ENCODE data around the gene RCL1. TPM values are rescaled to one million over a fixed set of nuclear protein-coding genes. Genes with fewer than 3 reads are reported as not detected.

RCL1 gene
- total RNA-seq, 5 donors from 2014 or later (not counting 1 experiment from before 2014, with no cell fraction given) = 22.0 to 38.7 (median 24.2) TPM

- CTCF ChIA-PET = interaction anchor here (0.6 to 1.8 kb wide), 2 partner anchors 15 to 150 kb away, joined by 5 read pairs; no protein-coding TSS in a partner anchor
- H3K9me3 ChIP-seq = no peaks in the 10 kb centered on the region
- DNase-seq (no peak), ATAC-seq (replicated peaks in 1 of 4) (no peak)
- H3K27ac ChIP-seq (ENCODE audit: low read length) = no peak overlapping the region
- no CpG with 5 or more reads among the region's 3 CpGs for WGBS (ENCODE audit: insufficient coverage)
- no peak overlapping the region for H3K4me3 ChIP-seq (ENCODE audit: control insufficient read depth in 1 of 2, extremely low read depth in 1 of 2, low read length in 1 of 2)
- Mint-ChIP-seq H3K36me3 (peaks cover 60% of the 10 kb centered on the region), H3K4me3 (no peak overlapping the region), H3K9me3 (no peaks in the 10 kb centered on the region), H3K4me1 (peaks cover 1 to 19% (median 10%) of the 10 kb centered on the region in 3 donors), H3K27ac (no peak overlapping the region), H3K27me3 (no peaks in the 10 kb centered on the region)
- H3K4me1 ChIP-seq (ENCODE audit: control insufficient read depth in 1 of 2, extremely low read depth in 1 of 2, insufficient read depth in 2 of 2, low read length in 2 of 2) = no peaks in the 10 kb centered on the region
- POLR2A ChIA-PET = interaction anchor here in 1 of 2 donors (0.6 kb wide), 1 partner anchor 20 kb away, joined by 5 read pairs; no protein-coding TSS in a partner anchor
- no peaks in the 10 kb centered on the region for H3K27me3 ChIP-seq (replicated peaks in 1 of 2; ENCODE audit: control insufficient read depth in 2 of 2, extremely low read depth in 1 of 2, insufficient read depth in 2 of 2, low read length in 1 of 2)
- peaks cover 7 to 50% of the 10 kb centered on the region in 2 donors for H3K36me3 ChIP-seq (ENCODE audit: control insufficient read depth in 2 of 2, extremely low read depth in 1 of 2, insufficient read depth in 1 of 2, low read length in 1 of 2)
These were observed 45.4 kb downstream of the RCL1 start for GRCh38 chr9:4838189-4838546.

DNA sequence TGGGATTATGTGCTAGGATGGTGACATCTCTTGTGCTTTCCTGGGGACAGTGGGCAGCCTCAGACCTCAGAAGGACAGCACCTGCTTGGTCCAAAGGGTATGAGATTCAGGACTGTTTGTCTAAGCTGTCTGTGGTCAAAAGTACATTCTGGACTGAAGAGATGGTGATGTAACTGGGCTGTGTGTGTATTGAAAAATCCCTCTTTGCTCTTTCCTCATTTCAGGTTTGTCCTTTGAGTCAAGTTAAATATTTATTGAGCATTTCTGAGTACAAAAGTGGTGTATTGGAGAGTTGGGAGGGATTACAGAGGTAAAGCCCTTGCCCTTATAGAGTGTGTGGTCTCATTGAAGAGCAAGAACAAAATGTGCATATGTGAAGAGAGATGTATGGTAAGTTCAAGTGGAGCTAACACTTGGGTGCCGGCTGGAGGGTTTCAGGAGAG is 46.7 kb downstream of the RCL1 start:
- Histone ChIP-seq H3K9me3 (no peaks in the 10 kb centered on the region), H3K4me1 (ENCODE audit: control insufficient read depth in 1 of 2, extremely low read depth in 1 of 2, insufficient read depth in 2 of 2, low read length in 2 of 2) (no peaks in the 10 kb centered on the region), H3K4me3 (ENCODE audit: control insufficient read depth in 1 of 2, extremely low read depth in 1 of 2, low read length in 1 of 2) (no peak overlapping the region), H3K36me3 (ENCODE audit: control insufficient read depth in 2 of 2, extremely low read depth in 1 of 2, insufficient read depth in 1 of 2, low read length in 1 of 2) (peaks cover 7 to 48% of the 10 kb centered on the region in 2 donors), H3K27ac (ENCODE audit: low read length) (no peak overlapping the region), H3K27me3 (replicated peaks in 1 of 2; ENCODE audit: control insufficient read depth in 2 of 2, extremely low read depth in 1 of 2, insufficient read depth in 2 of 2, low read length in 1 of 2) (no peaks in the 10 kb centered on the region)
- H3K27me3 Mint-ChIP-seq = no peaks in the 10 kb centered on the region
- peaks cover 1 to 19% (median 17%) of the 10 kb centered on the region in 3 donors for H3K4me1 Mint-ChIP-seq
- peaks cover 56% of the 10 kb centered on the region for H3K36me3 Mint-ChIP-seq
- 100% methylated on average over 1 of the region's 1 CpG for WGBS (ENCODE audit: insufficient coverage)
- no peak for DNase-seq
- POLR2A ChIA-PET = no interaction called here
- CTCF ChIA-PET = interaction anchor here in 1 of 2 donors (0.6 kb wide), 2 partner anchors 51 to 354 kb away, joined by 3 to 5 read pairs; no protein-coding TSS in a partner anchor
- H3K9me3 Mint-ChIP-seq = no peaks in the 10 kb centered on the region
- H3K4me3 Mint-ChIP-seq = no peak overlapping the region
- H3K27ac Mint-ChIP-seq = no peak overlapping the region
- no peak for ATAC-seq (replicated peaks in 1 of 4)

DNA sequence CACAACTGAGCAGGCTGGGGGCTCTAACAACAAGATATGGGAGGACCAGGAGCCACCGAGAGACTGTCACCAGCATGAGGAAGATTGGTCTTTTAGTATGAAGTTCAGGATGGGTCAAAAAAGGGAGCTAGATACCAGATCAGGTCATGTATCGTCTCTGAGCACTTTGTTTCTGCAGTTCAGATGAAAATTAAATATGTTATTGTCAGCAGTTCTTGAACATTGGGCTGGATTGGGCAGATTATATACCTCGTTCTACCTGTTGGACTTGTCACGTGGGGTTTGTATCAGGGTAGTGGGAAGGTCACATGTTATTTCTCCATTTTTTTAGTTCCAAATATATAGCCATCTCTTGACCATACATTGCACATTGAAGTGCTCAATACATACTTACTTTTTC is 47.3 kb downstream of the RCL1 start:
- Mint-ChIP-seq H3K4me3 (no peak overlapping the region), H3K27me3 (no peaks in the 10 kb centered on the region), H3K4me1 (peaks cover 1 to 17% (median 14%) of the 10 kb centered on the region in 3 donors), H3K27ac (no peak overlapping the region), H3K36me3 (peaks cover 56% of the 10 kb centered on the region), H3K9me3 (no peaks in the 10 kb centered on the region)
- Histone ChIP-seq H3K4me3 (ENCODE audit: control insufficient read depth in 1 of 2, extremely low read depth in 1 of 2, low read length in 1 of 2) (no peak overlapping the region), H3K27me3 (replicated peaks in 1 of 2; ENCODE audit: control insufficient read depth in 2 of 2, extremely low read depth in 1 of 2, insufficient read depth in 2 of 2, low read length in 1 of 2) (no peaks in the 10 kb centered on the region), H3K4me1 (ENCODE audit: control insufficient read depth in 1 of 2, extremely low read depth in 1 of 2, insufficient read depth in 2 of 2, low read length in 2 of 2) (no peaks in the 10 kb centered on the region), H3K27ac (ENCODE audit: low read length) (no peak overlapping the region), H3K36me3 (ENCODE audit: control insufficient read depth in 2 of 2, extremely low read depth in 1 of 2, insufficient read depth in 1 of 2, low read length in 1 of 2) (peaks cover 9 to 48% of the 10 kb centered on the region in 2 donors), H3K9me3 (no peaks in the 10 kb centered on the region)
- DNase-seq (no peak), ATAC-seq (replicated peaks in 1 of 4) (no peak)
- POLR2A ChIA-PET = no interaction called here
- CTCF ChIA-PET = interaction anchor here in 1 of 2 donors (0.6 kb wide), 1 partner anchor 52 kb away, joined by 5 read pairs; no protein-coding TSS in a partner anchor
- WGBS (ENCODE audit: insufficient coverage) = 94% methylated on average over 2 of the region's 4 CpGs

DNA sequence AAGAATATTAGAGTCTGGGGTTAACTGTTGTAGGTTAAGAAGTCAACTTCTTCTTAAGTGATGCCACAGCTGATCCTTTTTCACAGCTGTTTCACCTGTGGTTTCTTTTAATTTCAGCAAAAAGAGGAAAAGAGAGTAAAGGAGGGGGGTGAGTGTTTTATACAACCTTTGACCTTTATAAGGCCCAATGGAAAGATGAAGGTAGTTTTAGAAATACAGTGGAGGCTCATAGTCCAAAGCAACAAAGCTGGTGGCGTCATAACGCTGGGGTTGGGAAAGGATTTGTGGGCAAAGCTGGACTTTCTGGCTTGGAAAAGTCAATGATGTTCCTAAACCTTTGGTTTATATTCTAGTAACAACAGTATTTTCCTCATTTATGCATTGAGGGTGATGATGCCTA is 49.5 kb downstream of the RCL1 start:
- H3K27ac ChIP-seq (ENCODE audit: low read length) = no peak overlapping the region
- Mint-ChIP-seq H3K36me3 (peaks cover 49% of the 10 kb centered on the region), H3K4me3 (no peak overlapping the region), H3K4me1 (peaks cover 0 to 16% (median 12%) of the 10 kb centered on the region in 3 donors), H3K9me3 (no peaks in the 10 kb centered on the region), H3K27me3 (no peaks in the 10 kb centered on the region), H3K27ac (no peak overlapping the region)
- no peaks in the 10 kb centered on the region for H3K9me3 ChIP-seq
- CTCF ChIA-PET = interaction anchor here in 1 of 2 donors (0.5 kb wide), 1 partner anchor 9 kb away, joined by 3 read pairs; no protein-coding TSS in a partner anchor
- POLR2A ChIA-PET = no interaction called here
- WGBS (ENCODE audit: insufficient coverage) = 100% methylated on average over 1 of the region's 2 CpGs
- peaks cover 9 to 60% of the 10 kb centered on the region in 2 donors for H3K36me3 ChIP-seq (ENCODE audit: control insufficient read depth in 2 of 2, extremely low read depth in 1 of 2, insufficient read depth in 1 of 2, low read length in 1 of 2)
- DNase-seq (no peak), ATAC-seq (replicated peaks in 1 of 4) (no peak)
- no peaks in the 10 kb centered on the region for H3K27me3 ChIP-seq (replicated peaks in 1 of 2; ENCODE audit: control insufficient read depth in 2 of 2, extremely low read depth in 1 of 2, insufficient read depth in 2 of 2, low read length in 1 of 2)
- no peaks in the 10 kb centered on the region for H3K4me1 ChIP-seq (ENCODE audit: control insufficient read depth in 1 of 2, extremely low read depth in 1 of 2, insufficient read depth in 2 of 2, low read length in 2 of 2)
- H3K4me3 ChIP-seq (ENCODE audit: control insufficient read depth in 1 of 2, extremely low read depth in 1 of 2, low read length in 1 of 2) = no peak overlapping the region

GRCh38 chr9:4842734-4843133 is 50.0 kb downstream of the RCL1 start:
- H3K4me3 Mint-ChIP-seq = no peak overlapping the region
- no peak overlapping the region for H3K27ac Mint-ChIP-seq
- no peaks in the 10 kb centered on the region for H3K9me3 Mint-ChIP-seq
- no peaks in the 10 kb centered on the region for H3K27me3 ChIP-seq (replicated peaks in 1 of 2; ENCODE audit: control insufficient read depth in 2 of 2, extremely low read depth in 1 of 2, insufficient read depth in 2 of 2, low read length in 1 of 2)
- peaks cover 0 to 16% (median 12%) of the 10 kb centered on the region in 3 donors for H3K4me1 Mint-ChIP-seq
- peaks cover 9 to 64% of the 10 kb centered on the region in 2 donors for H3K36me3 ChIP-seq (ENCODE audit: control insufficient read depth in 2 of 2, extremely low read depth in 1 of 2, insufficient read depth in 1 of 2, low read length in 1 of 2)
- H3K4me1 ChIP-seq (ENCODE audit: control insufficient read depth in 1 of 2, extremely low read depth in 1 of 2, insufficient read depth in 2 of 2, low read length in 2 of 2) = no peaks in the 10 kb centered on the region
- H3K4me3 ChIP-seq (ENCODE audit: control insufficient read depth in 1 of 2, extremely low read depth in 1 of 2, low read length in 1 of 2) = no peak overlapping the region
- no peaks in the 10 kb centered on the region for H3K27me3 Mint-ChIP-seq
- H3K36me3 Mint-ChIP-seq = peaks cover 49% of the 10 kb centered on the region
- WGBS (ENCODE audit: insufficient coverage) = 92% methylated on average over 3 of the region's 4 CpGs
- ATAC-seq (replicated peaks in 1 of 4) = no peak
- DNase-seq = no peak
- CTCF ChIA-PET = no interaction called here
- POLR2A ChIA-PET = no interaction called here
- H3K27ac ChIP-seq (ENCODE audit: low read length) = no peak overlapping the region
- H3K9me3 ChIP-seq = no peaks in the 10 kb centered on the region

DNA sequence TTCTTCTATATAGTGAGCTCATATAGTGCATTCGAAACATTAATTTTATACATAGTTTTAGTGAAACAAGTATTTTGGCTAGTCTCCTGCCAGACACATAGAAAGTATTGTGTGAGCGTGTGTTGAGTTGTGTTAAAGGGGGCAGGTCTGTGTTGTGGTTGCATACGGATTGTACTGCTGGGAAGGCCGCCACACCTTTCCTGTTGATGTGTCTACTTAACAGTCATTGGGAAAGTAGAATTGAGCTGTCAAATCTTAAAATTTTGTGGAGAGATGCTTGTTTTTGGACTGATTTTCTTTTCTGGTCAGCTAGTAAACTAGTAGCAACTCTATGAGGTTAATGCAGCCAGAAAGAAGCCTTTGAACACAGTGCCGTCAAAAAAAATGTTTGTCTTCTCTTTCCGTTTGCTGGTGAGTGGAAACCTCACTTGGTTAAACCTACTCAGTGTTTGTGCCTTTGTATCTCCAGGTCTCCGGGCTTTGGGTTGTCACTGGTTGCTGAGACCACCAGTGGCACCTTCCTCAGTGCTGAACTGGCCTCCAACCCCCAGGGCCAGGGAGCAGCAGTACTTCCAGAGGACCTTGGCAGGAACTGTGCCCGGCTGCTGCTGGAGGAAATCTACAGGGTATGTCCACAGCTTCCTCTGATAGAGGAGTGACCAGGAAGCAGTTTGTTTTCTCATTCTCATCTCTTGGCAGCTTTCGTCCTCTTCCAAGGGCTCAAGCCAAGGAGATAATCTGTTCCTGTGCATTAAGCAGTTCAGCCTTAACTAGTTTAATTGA is 51.5 kb downstream of the RCL1 start:
- H3K27ac Mint-ChIP-seq = peak overlapping the region in 1 of 2 donors; percentile 3
- ChIA-PET CTCF (interaction anchor here in 1 of 2 donors (0.6 to 1.1 kb wide), 2 partner anchors 81 to 1562 kb away, joined by 3 read pairs; no protein-coding TSS in a partner anchor), POLR2A (no interaction called here)
- Histone ChIP-seq H3K9me3 (no peaks in the 10 kb centered on the region), H3K4me1 (ENCODE audit: control insufficient read depth in 1 of 2, extremely low read depth in 1 of 2, insufficient read depth in 2 of 2, low read length in 2 of 2) (no peaks in the 10 kb centered on the region), H3K27me3 (replicated peaks in 1 of 2; ENCODE audit: control insufficient read depth in 2 of 2, extremely low read depth in 1 of 2, insufficient read depth in 2 of 2, low read length in 1 of 2) (no peaks in the 10 kb centered on the region), H3K36me3 (ENCODE audit: control insufficient read depth in 2 of 2, extremely low read depth in 1 of 2, insufficient read depth in 1 of 2, low read length in 1 of 2) (peaks cover 9 to 68% of the 10 kb centered on the region in 2 donors), H3K4me3 (ENCODE audit: control insufficient read depth in 1 of 2, extremely low read depth in 1 of 2, low read length in 1 of 2) (no peak overlapping the region), H3K27ac (ENCODE audit: low read length) (no peak overlapping the region)
- 79% methylated on average over 7 of the region's 9 CpGs for WGBS (ENCODE audit: insufficient coverage)
- peaks cover 0 to 16% (median 12%) of the 10 kb centered on the region in 3 donors for H3K4me1 Mint-ChIP-seq
- H3K27me3 Mint-ChIP-seq = no peaks in the 10 kb centered on the region
- no peaks in the 10 kb centered on the region for H3K9me3 Mint-ChIP-seq
- no peak overlapping the region for H3K4me3 Mint-ChIP-seq
- ATAC-seq (replicated peaks in 1 of 4) = no peak
- DNase-seq = no peak
- peaks cover 41% of the 10 kb centered on the region for H3K36me3 Mint-ChIP-seq
